ENCODE results near the gene SLC13A5. TPM values are rescaled to one million over a fixed set of nuclear protein-coding genes. Genes with fewer than 3 reads are reported as not detected.
"Not testable (repeated sequence)": the region's sequence is repeated elsewhere in the genome, so short reads cannot be mapped to it uniquely, and the experiment has no call there.

The SLC13A5 gene
- total RNA-seq, 4 donors from 2014 or later, result not detected

DNA sequence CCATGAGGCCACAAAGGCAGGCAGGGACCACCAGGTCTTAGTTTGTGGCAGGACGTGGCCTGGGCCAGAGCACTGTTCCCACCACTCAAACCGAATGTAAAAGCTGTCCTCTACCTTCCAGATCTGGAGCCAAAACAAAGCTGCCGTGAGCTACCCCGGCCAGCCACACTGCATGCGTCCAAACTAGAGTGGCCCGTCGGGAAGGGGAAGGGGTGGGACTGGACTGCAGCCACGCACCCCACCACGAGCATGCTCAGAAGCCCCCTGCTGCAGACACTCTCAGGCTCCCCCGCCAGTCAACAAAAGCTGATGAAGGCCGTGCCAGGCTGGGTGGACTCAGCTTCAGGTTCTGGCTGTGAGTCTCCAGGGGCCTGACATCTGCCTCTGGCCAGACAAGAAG is 15.2 kb downstream of the SLC13A5 start:
- H3K9me3 ChIP-seq, result no peaks in the 10 kb centered on the region
- H3K27ac ChIP-seq, result no peak overlapping the region
- no peak for DNase-seq
- H3K27me3 ChIP-seq, result peaks cover 2% of the 10 kb centered on the region
- H3K36me3 ChIP-seq, result no peaks in the 10 kb centered on the region
- intact Hi-C loops (cut with DNase I; ENCODE audit: low total_unique reads), result no loop called here
- no peak overlapping the region for H3K4me3 ChIP-seq
- WGBS, 2 donors (ENCODE audit: low coverage in 1 of 2), result 83% methylated on average over 7 of the region's 11 CpGs; no CpG with 5 or more reads in 1 of the 2 donors
- in situ Hi-C loops (cut with MboI; ENCODE audit: low pct_ligation_motif_present in 1 of 4, low pct_unique_long_range_greater_than_20kb in 1 of 4, low sequenced_read_pairs in 3 of 4), result loop anchor here in 1 of 4 donors (25.0 kb wide), 1 partner anchor 89 kb away; the partner anchor contains the start of gene FBXO39
- H3K4me1 ChIP-seq, result no peaks in the 10 kb centered on the region
- TF ChIP-seq EP300 (IDR thresholded peaks at IDR 0.05; ENCODE audit: low read depth) (no peak), POLR2A (IDR thresholded peaks at IDR 0.05) (no peak), POLR2AphosphoS5 (IDR thresholded peaks at IDR 0.05) (no peak)
- TF ChIP-seq, protein P1, sequence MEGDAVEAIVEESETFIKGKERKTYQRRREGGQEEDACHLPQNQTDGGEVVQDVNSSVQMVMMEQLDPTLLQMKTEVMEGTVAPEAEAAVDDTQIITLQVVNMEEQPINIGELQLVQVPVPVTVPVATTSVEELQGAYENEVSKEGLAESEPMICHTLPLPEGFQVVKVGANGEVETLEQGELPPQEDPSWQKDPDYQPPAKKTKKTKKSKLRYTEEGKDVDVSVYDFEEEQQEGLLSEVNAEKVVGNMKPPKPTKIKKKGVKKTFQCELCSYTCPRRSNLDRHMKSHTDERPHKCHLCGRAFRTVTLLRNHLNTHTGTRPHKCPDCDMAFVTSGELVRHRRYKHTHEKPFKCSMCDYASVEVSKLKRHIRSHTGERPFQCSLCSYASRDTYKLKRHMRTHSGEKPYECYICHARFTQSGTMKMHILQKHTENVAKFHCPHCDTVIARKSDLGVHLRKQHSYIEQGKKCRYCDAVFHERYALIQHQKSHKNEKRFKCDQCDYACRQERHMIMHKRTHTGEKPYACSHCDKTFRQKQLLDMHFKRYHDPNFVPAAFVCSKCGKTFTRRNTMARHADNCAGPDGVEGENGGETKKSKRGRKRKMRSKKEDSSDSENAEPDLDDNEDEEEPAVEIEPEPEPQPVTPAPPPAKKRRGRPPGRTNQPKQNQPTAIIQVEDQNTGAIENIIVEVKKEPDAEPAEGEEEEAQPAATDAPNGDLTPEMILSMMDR (IDR thresholded peaks at IDR 0.05), result no peak

DNA sequence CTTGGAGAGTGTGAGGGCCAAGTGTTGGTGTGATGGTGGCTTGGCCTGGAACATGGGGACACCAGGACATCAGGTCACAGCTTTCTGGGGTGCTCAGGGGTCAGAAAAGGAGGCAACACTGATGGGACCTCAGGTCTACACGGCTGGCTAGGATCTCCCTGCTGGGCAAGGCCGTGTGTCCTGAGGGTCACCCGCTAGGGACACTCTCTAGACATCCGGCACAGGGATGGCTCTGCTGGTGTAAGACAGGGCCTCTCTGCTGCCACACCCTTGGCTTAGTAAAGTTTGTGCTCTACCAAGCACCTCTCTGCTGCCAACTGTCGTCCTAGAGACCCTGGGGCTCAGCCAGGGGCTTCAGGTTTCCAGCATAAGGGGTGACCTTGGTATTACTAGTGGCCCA is 16.3 kb downstream of the SLC13A5 start:
- Histone ChIP-seq H3K36me3 (no peaks in the 10 kb centered on the region), H3K9me3 (no peaks in the 10 kb centered on the region), H3K4me1 (no peaks in the 10 kb centered on the region), H3K27ac (no peak overlapping the region), H3K27me3 (no peaks in the 10 kb centered on the region), H3K4me3 (no peak overlapping the region)
- in situ Hi-C loops (cut with MboI; ENCODE audit: low pct_ligation_motif_present in 1 of 4, low pct_unique_long_range_greater_than_20kb in 1 of 4, low sequenced_read_pairs in 3 of 4), result loop anchor here in 1 of 4 donors (25.0 kb wide), 1 partner anchor 90 kb away; the partner anchor contains the start of gene FBXO39
- WGBS, 2 donors (ENCODE audit: low coverage in 1 of 2), result 75% methylated on average over 5 of the region's 5 CpGs; no CpG with 5 or more reads in 1 of the 2 donors
- DNase-seq, result no peak
- intact Hi-C loops (cut with DNase I; ENCODE audit: low total_unique reads), result no loop called here
- no peak for TF ChIP-seq POLR2AphosphoS5 (IDR thresholded peaks at IDR 0.05)
- TF ChIP-seq EP300 (IDR thresholded peaks at IDR 0.05; ENCODE audit: low read depth), result no peak
- TF ChIP-seq POLR2A (IDR thresholded peaks at IDR 0.05), result no peak
- TF ChIP-seq, protein P1 (IDR thresholded peaks at IDR 0.05), result no peak

DNA sequence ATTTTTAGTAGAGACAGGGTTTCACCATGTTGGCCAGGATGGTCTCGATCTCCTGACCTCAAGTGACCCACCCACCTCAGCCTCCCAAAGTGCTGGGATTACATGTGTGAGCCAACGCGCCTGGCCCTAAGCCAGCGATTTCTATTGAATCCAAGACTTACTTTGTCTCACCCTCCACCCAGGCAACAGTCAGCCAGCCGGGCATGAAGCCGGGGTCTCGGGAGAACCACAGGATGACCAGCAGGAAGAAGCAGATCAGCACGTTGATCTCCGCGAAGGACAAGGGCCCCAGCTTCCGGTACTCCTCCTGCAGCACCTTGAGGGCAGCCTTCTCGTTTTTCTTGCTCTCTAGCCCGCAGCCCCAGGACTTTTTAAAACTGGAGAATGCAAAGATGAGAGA is 17.6 kb downstream of the SLC13A5 start:
- DNase-seq, result no peak
- Histone ChIP-seq H3K27ac (no peak overlapping the region), H3K4me3 (no peak overlapping the region), H3K4me1 (no peaks in the 10 kb centered on the region), H3K27me3 (no peaks in the 10 kb centered on the region), H3K9me3 (no peaks in the 10 kb centered on the region), H3K36me3 (no peaks in the 10 kb centered on the region)
- intact Hi-C loops (cut with DNase I; ENCODE audit: low total_unique reads) (no loop called here), in situ Hi-C loops (cut with MboI; ENCODE audit: low pct_ligation_motif_present in 1 of 4, low pct_unique_long_range_greater_than_20kb in 1 of 4, low sequenced_read_pairs in 3 of 4) (loop anchor here in 1 of 4 donors (25.0 kb wide), 1 partner anchor 92 kb away; the partner anchor contains the start of gene FBXO39)
- 88% methylated on average over 13 of the region's 13 CpGs; no CpG with 5 or more reads in 1 of the 2 donors for WGBS, 2 donors (ENCODE audit: low coverage in 1 of 2)
- TF ChIP-seq, protein P1 (IDR thresholded peaks at IDR 0.05), result no peak
- TF ChIP-seq POLR2AphosphoS5 (IDR thresholded peaks at IDR 0.05), result no peak
- no peak for TF ChIP-seq POLR2A (IDR thresholded peaks at IDR 0.05)
- TF ChIP-seq EP300 (IDR thresholded peaks at IDR 0.05; ENCODE audit: low read depth), result no peak

DNA sequence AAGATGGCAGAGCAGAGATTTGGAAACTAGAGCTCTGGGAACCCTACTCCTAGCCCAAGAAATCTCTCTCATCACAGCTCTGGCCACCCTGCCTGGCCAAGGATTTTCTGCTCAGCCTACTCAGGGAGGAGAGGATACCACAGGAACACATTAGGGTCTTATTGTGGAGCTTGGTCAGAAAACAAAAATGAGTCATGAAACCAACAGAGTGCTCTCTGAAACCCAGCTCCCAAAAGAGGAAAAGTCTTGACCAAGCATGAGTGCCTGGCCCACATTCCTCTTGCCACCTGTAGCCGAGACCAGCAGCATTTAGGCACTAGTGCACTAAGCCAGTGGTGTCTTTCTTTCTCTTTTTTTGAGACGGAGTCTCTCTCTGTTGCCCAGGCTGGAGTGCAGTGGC is 18.1 kb downstream of the SLC13A5 start:
- H3K4me3 ChIP-seq, result no peak overlapping the region
- no peaks in the 10 kb centered on the region for H3K9me3 ChIP-seq
- WGBS, 2 donors (ENCODE audit: low coverage in 1 of 2), result 74% methylated on average over 2 of the region's 2 CpGs; no CpG with 5 or more reads in 1 of the 2 donors
- no peaks in the 10 kb centered on the region for H3K27me3 ChIP-seq
- H3K4me1 ChIP-seq, result no peaks in the 10 kb centered on the region
- in situ Hi-C loops (cut with MboI; ENCODE audit: low pct_ligation_motif_present in 1 of 4, low pct_unique_long_range_greater_than_20kb in 1 of 4, low sequenced_read_pairs in 3 of 4) (loop anchor here in 1 of 4 donors (25.0 kb wide), 1 partner anchor 92 kb away; the partner anchor contains the start of gene FBXO39), intact Hi-C loops (cut with DNase I; ENCODE audit: low total_unique reads) (no loop called here)
- TF ChIP-seq, protein P1 (IDR thresholded peaks at IDR 0.05), result no peak
- TF ChIP-seq POLR2AphosphoS5 (IDR thresholded peaks at IDR 0.05) (no peak), POLR2A (IDR thresholded peaks at IDR 0.05) (no peak), EP300 (IDR thresholded peaks at IDR 0.05; ENCODE audit: low read depth) (no peak)
- no peaks in the 10 kb centered on the region for H3K36me3 ChIP-seq
- no peak overlapping the region for H3K27ac ChIP-seq
- no peak for DNase-seq

DNA sequence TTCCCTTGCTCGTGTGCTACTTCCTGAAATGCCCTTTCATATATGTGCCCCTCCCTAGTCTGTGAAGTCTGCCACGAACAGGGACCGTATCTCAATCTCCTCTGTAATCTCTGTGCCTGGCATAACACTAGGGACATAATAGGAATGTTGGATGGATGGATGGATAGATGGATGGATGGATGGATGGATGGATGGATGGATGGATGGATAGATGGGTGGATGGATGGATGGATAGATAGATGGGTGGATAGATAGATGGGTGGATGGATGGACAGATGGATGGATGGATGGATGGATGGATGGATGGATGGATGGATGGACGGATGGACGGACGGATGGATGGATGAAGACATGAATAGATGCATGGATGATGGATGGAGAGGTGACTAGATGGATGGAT is 21.2 kb downstream of the SLC13A5 start:
- H3K4me1 ChIP-seq; intact Hi-C loops (cut with DNase I; ENCODE audit: low total_unique reads); H3K36me3 ChIP-seq; DNase-seq; H3K9me3 ChIP-seq; H3K4me3 ChIP-seq; H3K27me3 ChIP-seq; H3K27ac ChIP-seq: not testable (repeated sequence)
- WGBS, 2 donors (ENCODE audit: low coverage in 1 of 2), result 66 to 70% methylated on average over 4 to 6 of the region's 6 CpGs
- in situ Hi-C loops (cut with MboI; ENCODE audit: low pct_ligation_motif_present in 1 of 4, low pct_unique_long_range_greater_than_20kb in 1 of 4, low sequenced_read_pairs in 3 of 4), result loop anchor here in 1 of 4 donors (25.0 kb wide), 1 partner anchor 95 kb away; the partner anchor contains the start of gene FBXO39

Data from transverse colon (tissue), 4 donors.